Duodenal mucosa (tissue), 2 donors: ENCODE measurements around the gene IFNG.

Experiments used
- H3K27ac ChIP-seq: one replicate; pipeline ENCODE4 v1.7.0; 2013; ENCODE audit warnings: low read depth, low read length
- H3K27me3 ChIP-seq, 2 donors: one replicate each; pipeline ENCODE4 v1.7.0; 2013; ENCODE audit warnings: low read length in 2 of 2, control low read depth in 1 of 2; ENCODE audit not compliant: insufficient read depth in 2 of 2, control insufficient read depth in 1 of 2
- H3K36me3 ChIP-seq, 2 donors: one replicate each; pipeline ENCODE4 v1.7.0; 2013; ENCODE audit warnings: low read length in 2 of 2, control low read depth in 1 of 2; ENCODE audit not compliant: insufficient read depth in 2 of 2, control insufficient read depth in 1 of 2
- H3K4me1 ChIP-seq, 2 donors: one replicate each; pipeline ENCODE4 v1.7.0; 2013; ENCODE audit warnings: low read length in 2 of 2, control low read depth in 1 of 2; ENCODE audit not compliant: insufficient read depth in 2 of 2, control insufficient read depth in 1 of 2
- H3K4me3 ChIP-seq, 2 donors: one replicate each; pipeline ENCODE4 v1.7.0; 2013; ENCODE audit warnings: low read length in 2 of 2, low read depth in 1 of 2
- H3K9ac ChIP-seq, 2 donors: one replicate each; pipeline ENCODE4 v1.7.0; 2013; ENCODE audit warnings: low read length in 2 of 2, low read depth in 1 of 2
- H3K9me3 ChIP-seq, 2 donors: one replicate each; pipeline ENCODE4 v1.7.0; 2013; ENCODE audit warnings: low read length in 2 of 2, control low read depth in 1 of 2; ENCODE audit not compliant: control insufficient read depth in 1 of 2

Gene IFNG

DNA sequence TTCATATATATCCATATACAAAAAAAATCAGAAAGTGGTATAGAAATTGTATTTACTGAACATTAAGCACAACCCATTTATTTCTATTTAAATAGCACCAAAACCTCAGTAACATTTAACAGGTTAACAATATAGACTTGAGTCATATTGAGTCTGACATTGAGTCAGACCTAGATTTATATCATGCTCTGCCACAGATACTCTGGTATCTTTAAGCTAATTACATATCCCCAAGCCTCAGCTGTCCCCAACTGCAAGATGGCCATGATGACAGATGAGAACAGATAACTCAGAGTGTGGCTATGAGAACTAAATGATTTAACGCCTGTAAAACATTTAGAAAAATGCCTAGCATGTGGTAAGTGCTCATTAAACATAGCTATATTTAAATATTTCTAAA lies 40.3 kb downstream of the IFNG start:
- Histone ChIP-seq H3K4me3 (no peak overlapping the region), H3K27ac (no peak overlapping the region), H3K4me1 (no peaks in the 10 kb centered on the region), H3K27me3 (no peaks in the 10 kb centered on the region), H3K36me3 (no peaks in the 10 kb centered on the region), H3K9me3 (no peaks in the 10 kb centered on the region), H3K9ac (no peak overlapping the region)

DNA sequence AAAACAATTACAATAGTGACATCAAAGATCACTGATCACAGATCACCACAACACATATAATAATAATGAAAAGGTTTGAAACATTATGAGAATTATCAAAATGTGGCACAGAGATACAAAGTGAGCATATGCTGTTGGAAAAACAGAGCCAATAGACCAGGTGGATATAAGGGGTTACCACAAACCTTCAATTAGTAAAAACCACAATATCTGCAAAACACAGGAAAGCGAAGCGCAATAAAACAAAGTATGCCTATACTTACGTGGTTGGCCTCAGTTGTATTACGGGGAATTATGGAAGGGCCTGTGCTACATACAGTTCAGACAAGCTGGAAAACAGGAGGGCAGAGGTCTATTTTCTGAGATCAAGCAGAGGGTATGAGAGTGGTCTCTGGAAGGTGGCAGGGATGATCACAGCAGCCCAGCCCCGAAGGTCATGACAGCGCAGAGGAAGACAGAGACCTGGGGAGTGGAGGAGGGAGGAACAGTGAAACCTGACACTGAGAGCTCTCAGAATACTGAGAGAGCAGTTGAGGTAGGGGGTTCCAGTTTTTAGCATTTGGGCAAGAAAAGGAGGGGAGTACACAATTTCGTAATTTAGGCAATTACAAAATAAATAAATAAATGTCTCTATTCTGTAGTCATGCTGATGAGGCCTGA lies 41.3 kb downstream of the IFNG start:
- Histone ChIP-seq H3K4me1 (no peaks in the 10 kb centered on the region), H3K9me3 (no peaks in the 10 kb centered on the region), H3K27ac (no peak overlapping the region), H3K27me3 (no peaks in the 10 kb centered on the region), H3K36me3 (no peaks in the 10 kb centered on the region), H3K9ac (no peak overlapping the region), H3K4me3 (no peak overlapping the region)

DNA sequence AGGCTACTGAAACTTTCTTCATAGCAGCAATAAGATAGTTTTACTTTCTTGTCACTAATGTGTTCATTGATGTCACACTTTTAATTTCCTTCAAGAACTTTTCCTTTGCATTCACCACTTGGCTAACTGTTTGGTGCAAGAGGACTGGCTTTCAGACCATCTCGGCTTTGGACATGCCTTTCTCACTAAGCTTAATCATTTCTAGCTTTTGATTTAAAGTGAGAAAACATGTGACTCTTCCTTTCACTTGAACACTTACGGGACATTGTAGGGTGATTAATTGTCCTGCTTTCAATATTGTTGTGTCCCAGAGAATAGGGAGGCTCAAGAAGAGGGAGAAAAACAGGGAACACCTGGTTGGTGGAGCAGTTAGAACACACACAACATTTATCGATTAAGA lies 41.9 kb downstream of the IFNG start:
- Histone ChIP-seq H3K36me3 (no peaks in the 10 kb centered on the region), H3K4me3 (no peak overlapping the region), H3K4me1 (no peaks in the 10 kb centered on the region), H3K9me3 (no peaks in the 10 kb centered on the region), H3K9ac (no peak overlapping the region), H3K27ac (no peak overlapping the region), H3K27me3 (no peaks in the 10 kb centered on the region)

DNA sequence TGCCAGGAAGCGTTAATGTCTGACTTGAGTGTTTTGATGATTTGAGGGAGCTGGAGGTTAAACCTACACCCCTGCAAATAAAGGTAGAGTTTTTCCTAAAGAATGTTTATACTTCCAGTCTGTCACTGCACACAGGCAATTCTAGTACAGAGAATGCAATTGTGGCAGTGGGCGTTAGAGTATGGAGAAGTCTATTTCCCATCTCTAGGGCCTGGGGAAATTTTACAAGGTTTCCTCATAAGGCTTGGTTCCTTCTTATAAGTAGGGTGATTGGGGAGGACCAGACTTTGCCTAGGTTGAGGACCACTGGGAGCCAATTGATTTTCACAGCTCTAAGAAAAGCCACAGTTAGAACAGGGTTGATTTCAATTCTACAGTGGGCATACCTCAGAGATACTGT lies 44.3 kb downstream of the IFNG start:
- Histone ChIP-seq H3K9ac (no peak overlapping the region), H3K4me3 (no peak overlapping the region), H3K36me3 (no peaks in the 10 kb centered on the region), H3K9me3 (no peaks in the 10 kb centered on the region), H3K4me1 (no peaks in the 10 kb centered on the region), H3K27me3 (no peaks in the 10 kb centered on the region), H3K27ac (no peak overlapping the region)

DNA sequence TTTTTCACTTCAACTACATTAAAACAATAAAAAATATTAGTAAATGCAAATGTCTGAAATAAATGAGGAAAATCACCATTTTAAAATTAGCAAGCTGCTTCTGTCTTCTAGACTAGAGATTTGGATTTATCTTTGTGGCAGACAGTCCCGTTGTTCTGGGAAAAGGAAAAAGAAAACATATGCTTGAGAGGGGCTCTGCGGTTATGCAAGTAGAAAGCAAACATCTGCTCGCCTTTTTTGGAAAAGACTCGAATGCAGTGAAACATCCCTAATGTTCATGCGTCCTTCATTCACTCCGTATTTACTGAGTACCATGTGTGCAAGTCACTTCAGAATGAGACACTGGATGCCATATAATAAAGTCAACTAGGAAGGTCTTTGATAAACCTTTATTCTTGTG lies 44.9 kb downstream of the IFNG start:
- Histone ChIP-seq H3K4me1 (no peaks in the 10 kb centered on the region), H3K27ac (no peak overlapping the region), H3K9ac (no peak overlapping the region), H3K4me3 (no peak overlapping the region), H3K9me3 (no peaks in the 10 kb centered on the region), H3K27me3 (no peaks in the 10 kb centered on the region), H3K36me3 (no peaks in the 10 kb centered on the region)

DNA sequence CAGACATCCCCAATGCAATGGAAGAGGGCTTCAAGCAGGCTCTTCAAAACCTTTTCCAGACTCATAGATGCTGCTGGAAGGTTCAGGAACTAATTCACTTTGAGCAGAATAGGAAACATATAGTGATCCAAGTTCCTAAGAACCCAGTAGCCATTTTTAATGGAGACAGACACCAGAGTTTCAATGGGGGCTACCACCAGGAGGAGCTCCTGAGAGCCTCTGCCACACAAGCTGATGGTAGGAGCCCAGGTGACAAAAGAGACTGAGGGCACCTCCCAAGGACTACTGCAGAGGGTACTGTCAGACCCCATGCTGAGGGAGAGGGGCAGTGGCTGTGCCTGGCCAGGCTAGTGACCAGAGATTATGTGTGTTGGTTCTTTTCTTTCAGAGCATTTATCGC lies 45.9 kb downstream of the IFNG start:
- Histone ChIP-seq H3K9ac (no peak overlapping the region), H3K27me3 (no peaks in the 10 kb centered on the region), H3K27ac (no peak overlapping the region), H3K4me3 (no peak overlapping the region), H3K9me3 (no peaks in the 10 kb centered on the region), H3K36me3 (no peaks in the 10 kb centered on the region), H3K4me1 (no peaks in the 10 kb centered on the region)

DNA sequence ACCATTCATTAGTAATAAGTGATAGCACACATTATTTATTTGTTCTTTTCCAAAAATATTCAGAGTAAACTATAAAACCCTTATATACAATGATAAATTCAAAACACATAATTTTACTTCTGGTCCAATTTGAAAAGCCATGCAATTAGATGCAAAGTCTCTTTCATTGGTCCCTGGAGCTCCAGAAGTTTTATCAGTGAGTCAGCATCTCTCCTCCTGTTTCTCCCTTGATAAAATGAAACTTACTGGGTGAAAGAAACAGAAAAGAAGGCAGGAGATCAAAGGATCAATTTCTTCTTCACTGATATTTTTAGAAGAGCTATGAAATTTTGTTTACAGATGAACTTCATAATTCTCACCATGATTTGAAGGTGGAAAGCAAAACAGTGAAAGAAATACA lies 47.5 kb downstream of the IFNG start:
- H3K27me3 ChIP-seq, result no peaks in the 10 kb centered on the region
- no peaks in the 10 kb centered on the region for H3K4me1 ChIP-seq
- H3K9me3 ChIP-seq, result no peaks in the 10 kb centered on the region
- H3K36me3 ChIP-seq, result no peaks in the 10 kb centered on the region
- H3K4me3 ChIP-seq, result no peak overlapping the region
- no peak overlapping the region for H3K9ac ChIP-seq
- H3K27ac ChIP-seq, result no peak overlapping the region

DNA sequence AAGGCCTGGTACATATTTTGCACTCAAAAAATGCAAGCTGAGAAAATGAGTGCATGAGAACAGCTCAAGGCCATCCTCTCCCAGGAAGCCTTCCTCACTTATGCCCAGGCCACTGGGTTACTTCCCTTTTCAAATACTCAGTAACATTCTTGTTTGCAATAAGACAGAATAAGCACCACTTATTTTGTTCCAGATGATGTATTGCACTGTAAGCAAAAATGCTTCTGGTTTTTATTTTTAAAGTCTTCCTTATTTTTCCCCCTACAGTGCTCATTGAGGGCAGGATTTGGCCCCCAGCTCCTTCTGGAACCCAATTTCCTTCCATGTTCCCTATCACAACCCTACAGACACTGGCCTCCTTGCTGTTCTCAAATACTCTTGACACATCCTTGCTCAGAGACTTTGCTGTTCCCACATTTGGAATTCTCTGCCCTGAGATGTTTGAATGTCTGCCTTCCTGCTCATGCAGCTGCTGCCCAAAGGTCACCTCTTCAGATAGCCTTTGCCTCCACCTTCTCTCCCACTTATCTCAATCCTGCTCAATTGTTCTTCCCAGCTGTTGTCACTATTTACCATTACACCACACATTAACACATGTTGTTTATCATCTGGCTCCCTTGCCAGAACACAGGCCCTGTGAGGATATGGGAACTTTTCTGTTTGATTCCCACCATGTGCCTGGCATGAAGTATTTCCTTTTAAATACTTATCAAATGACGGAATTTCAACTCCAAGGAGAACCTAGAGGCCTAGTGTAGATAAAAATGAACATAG lies 49.9 kb downstream of the IFNG start:
- Histone ChIP-seq H3K9me3 (no peaks in the 10 kb centered on the region), H3K9ac (no peak overlapping the region), H3K4me1 (no peaks in the 10 kb centered on the region), H3K27me3 (no peaks in the 10 kb centered on the region), H3K27ac (no peak overlapping the region), H3K36me3 (no peaks in the 10 kb centered on the region), H3K4me3 (no peak overlapping the region)

DNA sequence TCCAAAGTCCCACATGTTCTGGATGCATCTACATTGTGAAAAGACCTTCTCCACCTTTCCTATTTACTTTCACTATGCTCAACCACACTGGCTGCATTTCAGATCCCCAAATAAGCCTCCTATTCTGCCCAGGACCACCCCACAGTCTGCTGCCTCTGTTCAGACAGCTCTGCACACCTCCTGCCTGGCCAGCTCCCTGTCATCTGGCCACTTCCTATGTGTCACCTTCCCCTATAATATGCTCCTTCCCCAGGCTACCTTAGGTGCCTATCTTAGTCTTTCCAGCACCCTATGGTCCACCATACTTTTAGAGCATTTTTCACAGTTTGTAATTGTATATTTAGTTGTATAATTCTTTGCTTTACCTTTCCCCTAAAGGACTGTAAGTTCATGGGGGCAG lies 50.5 kb downstream of the IFNG start:
- Histone ChIP-seq H3K36me3 (no peaks in the 10 kb centered on the region), H3K9ac (no peak overlapping the region), H3K27me3 (no peaks in the 10 kb centered on the region), H3K4me1 (no peaks in the 10 kb centered on the region), H3K4me3 (no peak overlapping the region), H3K9me3 (no peaks in the 10 kb centered on the region), H3K27ac (no peak overlapping the region)

DNA sequence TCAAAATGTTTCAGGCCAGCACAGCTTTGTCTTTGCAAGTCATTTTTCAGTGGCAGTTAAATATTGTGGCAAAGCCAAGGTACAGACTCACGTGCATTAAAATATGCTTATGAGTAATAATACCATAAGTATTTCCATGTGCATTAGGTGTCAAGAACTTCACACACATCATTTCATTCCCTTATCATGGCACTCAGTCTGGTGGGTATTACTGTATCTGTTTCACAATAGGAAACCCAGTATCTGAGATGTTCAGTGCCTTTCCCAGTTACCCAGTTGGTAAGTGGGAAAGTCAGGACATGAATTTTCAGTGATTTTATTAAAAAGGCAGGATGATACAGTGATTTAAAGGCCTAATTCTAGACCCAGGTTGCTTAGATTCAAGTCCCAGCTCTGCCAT lies 52.9 kb downstream of the IFNG start:
- no peaks in the 10 kb centered on the region for H3K27me3 ChIP-seq
- no peak overlapping the region for H3K9ac ChIP-seq
- no peaks in the 10 kb centered on the region for H3K36me3 ChIP-seq
- no peak overlapping the region for H3K4me3 ChIP-seq
- no peaks in the 10 kb centered on the region for H3K9me3 ChIP-seq
- no peaks in the 10 kb centered on the region for H3K4me1 ChIP-seq
- H3K27ac ChIP-seq, result no peak overlapping the region
